Prostate gland (tissue), 2 donors: ENCODE results near the gene PRMT7.

Experiments used
- CTCF ChIP-seq, 4 experiments: fragments of 200-600 bp in 2 of 4; fragments of 450-650 bp in 2 of 4; sonication (generic) in 2 of 4; IDR thresholded peaks; 1 replicate in 3 of 4; 2 replicates in 1 of 4; pipeline ENCODE4 v1.5.1; 2016 to 2019; ENCODE audit warnings: antibody characterized with exemption in 4 of 4, mild to moderate bottlenecking in 2 of 4, moderate library complexity in 2 of 4
- POLR2A ChIP-seq: fragments of 450-650 bp; IDR thresholded peaks from one replicate; pipeline ENCODE4 v1.6.1; 2016; ENCODE audit warnings: antibody characterized with exemption, mild to moderate bottlenecking

- TF ChIP-seq CTCF (IDR thresholded peaks at IDR 0.05) (no peak), POLR2A (no peak)
These were observed 61.5 kb downstream of the PRMT7 start for GRCh38 chr16:68372381-68372720.
